Suprapubic skin (tissue), 4 donors: ENCODE data around the gene RIMKLA. TPM values are rescaled to one million over a fixed set of nuclear protein-coding genes. Genes with fewer than 3 reads are reported as not detected.

Source experiments
- DNase-seq, 2 donors: peaks; one replicate each; pipeline ENCODE4 v3.0.0-alpha.2; 2019; ENCODE audit warnings: low spot score in 2 of 2
- H3K27ac ChIP-seq: fragments of 200-600 bp; sonication (generic); one replicate; pipeline ENCODE4 v1.5.1; 2019
- H3K27me3 ChIP-seq: fragments of 200-600 bp; sonication (generic); one replicate; pipeline ENCODE4 v1.5.1; 2019
- H3K36me3 ChIP-seq: fragments of 200-600 bp; sonication (generic); one replicate; pipeline ENCODE4 v1.5.1; 2019
- H3K4me1 ChIP-seq: fragments of 200-600 bp; sonication (generic); one replicate; pipeline ENCODE4 v1.5.1; 2019
- H3K4me3 ChIP-seq: fragments of 200-600 bp; sonication (generic); one replicate; pipeline ENCODE4 v1.5.1; 2019; ENCODE audit warnings: mild to moderate bottlenecking
- H3K9me3 ChIP-seq: fragments of 200-600 bp; sonication (generic); one replicate; pipeline ENCODE4 v1.5.1; 2019
- EP300 ChIP-seq: sonication (generic); formaldehyde crosslinking; IDR thresholded peaks from one replicate; pipeline ENCODE4 v1.6.1; 2017; ENCODE audit warnings: antibody characterized with exemption
- POLR2A ChIP-seq, 2 donors: fragments of 450-650 bp; IDR thresholded peaks; one replicate each; pipeline ENCODE4 v1.6.1; 2017; ENCODE audit warnings: antibody characterized with exemption in 2 of 2, mild to moderate bottlenecking in 2 of 2, moderate library complexity in 2 of 2
- POLR2AphosphoS5 ChIP-seq, 3 donors: sonication (generic); formaldehyde crosslinking; IDR thresholded peaks; one replicate each; pipeline ENCODE4 v1.6.1; 2017; ENCODE audit warnings: antibody characterized with exemption in 3 of 3
- WGBS: methylation state at CpG from one replicate; pipeline ENCODE4 v1.1.5; 2018; 5-methylcytosine and 5-hydroxymethylcytosine counted together
- total RNA-seq, 4 donors: library from RNA; depleted of rRNA; stranded (reverse); fragments of >200 nt; gene quantifications; one replicate each; pipeline ENCODE4 v1.1.0, GENCODE V29; 2016
- TF ChIP-seq, protein P1 (sequence below), 2 donors: fragments of 200-600 bp in 1 of 2; fragments of 450-650 bp in 1 of 2; sonication (generic) in 1 of 2; IDR thresholded peaks; one replicate each; pipeline ENCODE4 v1.5.1; 2016 to 2019; ENCODE audit warnings: antibody characterized with exemption in 2 of 2, mild to moderate bottlenecking in 1 of 2, moderate library complexity in 1 of 2

RIMKLA gene
- total RNA-seq, 4 donors from 2014 or later = 0.11 to 0.93 (median 0.54) TPM

- no peaks in the 10 kb centered on the region for H3K9me3 ChIP-seq
- no peak for TF ChIP-seq EP300
- TF ChIP-seq, protein P1, sequence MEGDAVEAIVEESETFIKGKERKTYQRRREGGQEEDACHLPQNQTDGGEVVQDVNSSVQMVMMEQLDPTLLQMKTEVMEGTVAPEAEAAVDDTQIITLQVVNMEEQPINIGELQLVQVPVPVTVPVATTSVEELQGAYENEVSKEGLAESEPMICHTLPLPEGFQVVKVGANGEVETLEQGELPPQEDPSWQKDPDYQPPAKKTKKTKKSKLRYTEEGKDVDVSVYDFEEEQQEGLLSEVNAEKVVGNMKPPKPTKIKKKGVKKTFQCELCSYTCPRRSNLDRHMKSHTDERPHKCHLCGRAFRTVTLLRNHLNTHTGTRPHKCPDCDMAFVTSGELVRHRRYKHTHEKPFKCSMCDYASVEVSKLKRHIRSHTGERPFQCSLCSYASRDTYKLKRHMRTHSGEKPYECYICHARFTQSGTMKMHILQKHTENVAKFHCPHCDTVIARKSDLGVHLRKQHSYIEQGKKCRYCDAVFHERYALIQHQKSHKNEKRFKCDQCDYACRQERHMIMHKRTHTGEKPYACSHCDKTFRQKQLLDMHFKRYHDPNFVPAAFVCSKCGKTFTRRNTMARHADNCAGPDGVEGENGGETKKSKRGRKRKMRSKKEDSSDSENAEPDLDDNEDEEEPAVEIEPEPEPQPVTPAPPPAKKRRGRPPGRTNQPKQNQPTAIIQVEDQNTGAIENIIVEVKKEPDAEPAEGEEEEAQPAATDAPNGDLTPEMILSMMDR (IDR thresholded peaks at IDR 0.05) = no peak
- TF ChIP-seq POLR2A (IDR thresholded peaks at IDR 0.05) = no peak
- TF ChIP-seq POLR2AphosphoS5 (IDR thresholded peaks at IDR 0.05) = no peak
- H3K36me3 ChIP-seq = no peaks in the 10 kb centered on the region
- no peak overlapping the region for H3K4me3 ChIP-seq
- no peak for DNase-seq
- no peaks in the 10 kb centered on the region for H3K4me1 ChIP-seq
- H3K27me3 ChIP-seq = no peaks in the 10 kb centered on the region
- 29% methylated on average over 2 of the region's 2 CpGs for WGBS
- H3K27ac ChIP-seq = no peak overlapping the region
Measured at GRCh38 chr1:42439940-42440339, 59.3 kb downstream of the RIMKLA start.

DNA sequence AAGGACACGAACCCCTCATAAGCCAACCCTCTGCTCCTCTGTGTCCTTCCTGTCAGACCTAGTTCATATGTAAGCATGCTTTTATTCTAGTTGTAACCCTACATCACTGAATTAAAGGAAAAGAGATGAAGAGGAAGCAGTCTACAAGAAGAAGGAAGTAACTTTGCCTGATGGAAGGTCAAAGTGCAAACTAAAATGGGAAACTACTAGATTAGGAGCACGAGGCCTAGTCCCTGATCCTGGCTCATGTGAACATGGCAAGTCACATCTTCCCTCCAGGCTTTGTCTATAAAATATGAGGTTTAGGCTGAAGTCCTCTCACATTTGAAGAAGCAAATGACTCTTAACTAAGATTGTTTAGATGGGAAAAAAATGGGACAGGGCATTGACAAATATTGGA is 62.1 kb downstream of the RIMKLA start:
- no peaks in the 10 kb centered on the region for H3K4me1 ChIP-seq
- 48% methylated on average over 2 of the region's 2 CpGs for WGBS
- no peak for TF ChIP-seq EP300
- TF ChIP-seq POLR2A (IDR thresholded peaks at IDR 0.05) = no peak
- TF ChIP-seq, protein P1 (IDR thresholded peaks at IDR 0.05) = no peak
- no peak for TF ChIP-seq POLR2AphosphoS5 (IDR thresholded peaks at IDR 0.05)

DNA sequence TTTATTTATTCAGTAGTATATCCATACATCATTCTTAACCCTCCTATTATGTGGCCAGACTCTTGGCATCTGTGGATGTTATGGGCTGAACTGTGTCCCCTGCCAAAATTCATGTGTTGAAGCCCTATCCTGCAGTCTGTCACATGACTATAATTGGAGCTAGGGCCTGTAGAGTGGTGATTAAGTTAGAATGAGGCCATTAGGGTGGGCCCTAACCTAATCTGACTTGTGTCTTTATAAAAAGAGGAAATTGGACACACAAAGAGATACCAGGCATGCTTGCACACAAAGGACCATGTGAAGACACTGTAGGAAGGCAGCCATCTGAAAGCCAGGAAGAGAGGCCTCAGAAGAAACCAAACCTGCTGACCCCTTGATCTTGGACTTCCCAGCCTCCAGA is 68.7 kb downstream of the RIMKLA start:
- Histone ChIP-seq H3K36me3 (no peaks in the 10 kb centered on the region), H3K27me3 (no peaks in the 10 kb centered on the region), H3K4me3 (no peak overlapping the region), H3K9me3 (no peaks in the 10 kb centered on the region), H3K27ac (no peak overlapping the region), H3K4me1 (no peaks in the 10 kb centered on the region)
- TF ChIP-seq, protein P1 (IDR thresholded peaks at IDR 0.05) = no peak
- TF ChIP-seq EP300 (no peak), POLR2A (IDR thresholded peaks at IDR 0.05) (no peak), POLR2AphosphoS5 (IDR thresholded peaks at IDR 0.05) (no peak)
- no peak for DNase-seq

More for the DNA sequence above, 62.1 kb downstream of the RIMKLA start:
- Histone ChIP-seq H3K9me3 (no peaks in the 10 kb centered on the region), H3K36me3 (no peaks in the 10 kb centered on the region), H3K27me3 (no peaks in the 10 kb centered on the region), H3K27ac (no peak overlapping the region), H3K4me3 (no peak overlapping the region)
- no peak for DNase-seq

GRCh38 chr1:42450061-42450460 is 69.5 kb downstream of the RIMKLA start:
- Histone ChIP-seq H3K27me3 (no peaks in the 10 kb centered on the region), H3K4me1 (no peaks in the 10 kb centered on the region), H3K36me3 (no peaks in the 10 kb centered on the region), H3K27ac (no peak overlapping the region), H3K4me3 (no peak overlapping the region), H3K9me3 (no peaks in the 10 kb centered on the region)
- DNase-seq = no peak
- no peak for TF ChIP-seq EP300
- TF ChIP-seq, protein P1 (IDR thresholded peaks at IDR 0.05) = no peak
- TF ChIP-seq POLR2A (IDR thresholded peaks at IDR 0.05) = no peak
- no peak for TF ChIP-seq POLR2AphosphoS5 (IDR thresholded peaks at IDR 0.05)
- 50% methylated on average over 1 of the region's 1 CpG for WGBS

GRCh38 chr1:42453386-42453785 is 72.8 kb downstream of the RIMKLA start:
- WGBS = 80% methylated on average over 4 of the region's 4 CpGs

DNA sequence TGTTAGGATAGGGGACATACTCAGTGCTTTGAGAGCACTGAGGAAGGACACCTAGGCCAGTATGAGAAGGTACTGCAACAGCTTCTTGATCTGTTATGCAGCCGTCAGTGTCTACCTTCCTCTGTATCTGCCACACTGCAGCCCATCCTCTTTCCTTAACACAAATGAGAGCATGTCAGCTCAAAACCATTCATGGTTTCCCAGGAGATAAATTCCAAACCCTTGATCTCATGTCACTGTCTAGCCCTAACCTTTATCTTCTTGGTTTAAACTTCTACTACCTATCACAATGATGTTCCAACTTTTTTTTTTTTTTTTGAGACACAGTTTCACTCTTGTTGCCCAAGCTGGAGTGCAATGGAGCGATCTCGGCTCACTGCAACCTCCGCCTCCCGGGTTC is 73.8 kb downstream of the RIMKLA start:
- Histone ChIP-seq H3K36me3 (peaks cover 8% of the 10 kb centered on the region), H3K27ac (no peak overlapping the region), H3K4me1 (peaks cover 26% of the 10 kb centered on the region), H3K4me3 (no peak overlapping the region), H3K9me3 (no peaks in the 10 kb centered on the region), H3K27me3 (no peaks in the 10 kb centered on the region)
- 95% methylated on average over 5 of the region's 5 CpGs for WGBS
- no peak for DNase-seq
- no peak for TF ChIP-seq POLR2A (IDR thresholded peaks at IDR 0.05)
- no peak for TF ChIP-seq POLR2AphosphoS5 (IDR thresholded peaks at IDR 0.05)
- TF ChIP-seq EP300 = no peak
- TF ChIP-seq, protein P1 (IDR thresholded peaks at IDR 0.05) = no peak

More at GRCh38 chr1:42453386-42453785, 72.8 kb downstream of the RIMKLA start:
- no peak overlapping the region for H3K4me3 ChIP-seq
- H3K27me3 ChIP-seq = no peaks in the 10 kb centered on the region
- peaks cover 24% of the 10 kb centered on the region for H3K4me1 ChIP-seq
- H3K9me3 ChIP-seq = no peaks in the 10 kb centered on the region
- TF ChIP-seq POLR2A (IDR thresholded peaks at IDR 0.05) (no peak), EP300 (no peak)
- H3K36me3 ChIP-seq = no peaks in the 10 kb centered on the region
- no peak for DNase-seq
- no peak overlapping the region for H3K27ac ChIP-seq
